Keratinocyte (primary cell): Measurements from ENCODE around the gene SNN.

Source experiments
- EZH2 ChIP-seq: IDR thresholded peaks from one replicate; pipeline ENCODE4 v1.6.1; 2012; ENCODE audit warnings: inconsistent platforms, mild to moderate bottlenecking, low read length, moderate library complexity
- TF ChIP-seq, protein P1 (sequence below), 3 experiments: IDR thresholded peaks in 1 of 3; conservative IDR thresholded peaks in 1 of 3; optimal IDR thresholded peaks in 1 of 3; 2 replicates in 2 of 3; 3 replicates in 1 of 3; pipeline versions ENCODE3 to v1.5.1; 2011; ENCODE audit warnings: low read length in 3 of 3, mild to moderate bottlenecking in 3 of 3, moderate library complexity in 2 of 3, control low read depth in 1 of 3, inconsistent platforms in 1 of 3; ENCODE audit not compliant: insufficient read depth in 2 of 3; ENCODE audit errors: extremely low read depth in 1 of 3

DNA sequence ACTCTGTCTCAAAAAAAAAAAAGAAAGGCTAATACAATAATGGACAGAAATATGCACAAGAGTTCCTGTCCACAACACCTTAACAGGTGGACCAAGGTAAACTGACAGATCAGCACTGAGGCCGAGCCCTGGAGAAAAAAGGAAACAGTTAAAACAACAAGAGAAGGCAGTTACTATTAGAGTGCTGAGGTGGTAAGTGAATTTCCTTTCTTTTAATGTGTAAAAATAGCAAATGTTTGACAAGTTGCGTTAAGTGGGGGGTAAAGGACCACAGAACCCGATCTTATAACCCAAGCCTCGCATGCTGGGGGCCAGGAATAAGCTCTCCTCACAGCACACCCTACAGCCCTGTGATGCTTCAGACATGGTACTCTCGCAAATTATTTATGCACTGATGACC lies 49.6 kb downstream of the SNN start:
- TF ChIP-seq, protein P1, sequence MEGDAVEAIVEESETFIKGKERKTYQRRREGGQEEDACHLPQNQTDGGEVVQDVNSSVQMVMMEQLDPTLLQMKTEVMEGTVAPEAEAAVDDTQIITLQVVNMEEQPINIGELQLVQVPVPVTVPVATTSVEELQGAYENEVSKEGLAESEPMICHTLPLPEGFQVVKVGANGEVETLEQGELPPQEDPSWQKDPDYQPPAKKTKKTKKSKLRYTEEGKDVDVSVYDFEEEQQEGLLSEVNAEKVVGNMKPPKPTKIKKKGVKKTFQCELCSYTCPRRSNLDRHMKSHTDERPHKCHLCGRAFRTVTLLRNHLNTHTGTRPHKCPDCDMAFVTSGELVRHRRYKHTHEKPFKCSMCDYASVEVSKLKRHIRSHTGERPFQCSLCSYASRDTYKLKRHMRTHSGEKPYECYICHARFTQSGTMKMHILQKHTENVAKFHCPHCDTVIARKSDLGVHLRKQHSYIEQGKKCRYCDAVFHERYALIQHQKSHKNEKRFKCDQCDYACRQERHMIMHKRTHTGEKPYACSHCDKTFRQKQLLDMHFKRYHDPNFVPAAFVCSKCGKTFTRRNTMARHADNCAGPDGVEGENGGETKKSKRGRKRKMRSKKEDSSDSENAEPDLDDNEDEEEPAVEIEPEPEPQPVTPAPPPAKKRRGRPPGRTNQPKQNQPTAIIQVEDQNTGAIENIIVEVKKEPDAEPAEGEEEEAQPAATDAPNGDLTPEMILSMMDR (optimal IDR thresholded peaks at IDR 0.05 in 1 of 3, IDR thresholded peaks at IDR 0.05 in 1 of 3, conservative IDR thresholded peaks at IDR 0.05 in 1 of 3; ENCODE audit: extremely low read depth in 1 of 3, insufficient read depth in 2 of 3, low read length in 3 of 3) = no peak
- TF ChIP-seq EZH2 = no peak
